Spinal cord (tissue), 10 donors: ENCODE data around the gene MARCHF2. TPM values are rescaled to one million over a fixed set of nuclear protein-coding genes. Genes with fewer than 3 reads are reported as not detected.
A peak's percentile ranks its signal among the peaks of the same experiment; 100 is the strongest.

Experiments
- DNase-seq, 6 donors: peaks; one replicate each; pipeline versions ENCODE4 v3.0.0 to v3.0.0-alpha.2; 2013 to 2015; ENCODE audit warnings: low spot score in 6 of 6, low read depth in 4 of 6
- H3K27ac ChIP-seq: one replicate; pipeline ENCODE4 v1.5.1; 2013; ENCODE audit warnings: low read depth, low read length, control low read depth
- H3K27me3 ChIP-seq: one replicate; pipeline ENCODE4 v1.6.1; 2013; ENCODE audit warnings: low read length; ENCODE audit not compliant: control insufficient read depth, insufficient read depth
- H3K36me3 ChIP-seq: one replicate; pipeline ENCODE4 v1.6.1; 2013; ENCODE audit warnings: low read length; ENCODE audit not compliant: control insufficient read depth, insufficient read depth
- H3K4me1 ChIP-seq: one replicate; pipeline ENCODE4 v1.6.1; 2013; ENCODE audit warnings: low read length; ENCODE audit not compliant: control insufficient read depth, insufficient read depth
- H3K4me3 ChIP-seq: one replicate; pipeline ENCODE4 v1.5.1; 2013; ENCODE audit warnings: low read depth, low read length, control low read depth
- H3K9me3 ChIP-seq: one replicate; pipeline ENCODE4 v1.6.1; 2013; ENCODE audit warnings: low read length; ENCODE audit not compliant: control insufficient read depth, insufficient read depth
- WGBS: methylation state at CpG from one replicate; pipeline ENCODE4 v1.1.5; 2013; ENCODE audit warnings: missing lambda C conversion rate; ENCODE audit not compliant: insufficient coverage; 5-methylcytosine and 5-hydroxymethylcytosine counted together
- polyA plus RNA-seq, 2 donors: library from polyadenylated mRNA; unstranded; fragments of 120-200 nt; gene quantifications; one replicate each; pipeline ENCODE4 v1.2.1, GENCODE V29; 2013; ENCODE audit not compliant: insufficient read length in 2 of 2
- total RNA-seq, 2 donors: library from RNA; depleted of rRNA in 1 of 2; stranded (reverse); fragments of 120-200 nt in 1 of 2; fragments of >200 nt in 1 of 2; gene quantifications; one replicate each; pipeline versions ENCODE4 v1.2.3 to v1.2.4, GENCODE V29; 2013 to 2014
- donor health status: healthy.

Gene MARCHF2
- total and polyA plus RNA-seq, 4 donors, result 44.1 to 61.7 (median 57.5) TPM

GRCh38 chr19:8457827-8458226 lies 44.7 kb downstream of the MARCHF2 start:
- WGBS, result no CpG with 5 or more reads among the region's 1 CpG
- no peak overlapping the region for H3K27ac ChIP-seq

GRCh38 chr19:8458380-8458779 lies 45.3 kb downstream of the MARCHF2 start:
- H3K4me1 ChIP-seq, result peaks cover 13% of the 10 kb centered on the region
- WGBS, result 85% methylated on average over 3 of the region's 5 CpGs
- H3K27ac ChIP-seq, result no peak overlapping the region
- H3K9me3 ChIP-seq, result no peaks in the 10 kb centered on the region
- DNase-seq, result no peak
- no peak overlapping the region for H3K4me3 ChIP-seq
- no peaks in the 10 kb centered on the region for H3K27me3 ChIP-seq
- H3K36me3 ChIP-seq, result peaks cover 9% of the 10 kb centered on the region

More at GRCh38 chr19:8457827-8458226, 44.7 kb downstream of the MARCHF2 start:
- no peak overlapping the region for H3K4me3 ChIP-seq
- no peaks in the 10 kb centered on the region for H3K27me3 ChIP-seq
- H3K4me1 ChIP-seq, result peaks cover 13% of the 10 kb centered on the region
- peaks cover 13% of the 10 kb centered on the region for H3K36me3 ChIP-seq
- no peak for DNase-seq
- H3K9me3 ChIP-seq, result no peaks in the 10 kb centered on the region

GRCh38 chr19:8459095-8459494 lies 46.0 kb downstream of the MARCHF2 start:
- H3K9me3 ChIP-seq, result no peaks in the 10 kb centered on the region
- no peak overlapping the region for H3K4me3 ChIP-seq
- 68% methylated on average over 5 of the region's 7 CpGs for WGBS
- H3K27me3 ChIP-seq, result no peaks in the 10 kb centered on the region
- H3K36me3 ChIP-seq, result peaks cover 16% of the 10 kb centered on the region
- H3K4me1 ChIP-seq, result peaks cover 13% of the 10 kb centered on the region
- DNase-seq, result no peak
- H3K27ac ChIP-seq, result no peak overlapping the region

GRCh38 chr19:8459520-8460270 lies 46.6 kb downstream of the MARCHF2 start:
- 33% methylated on average over 1 of the region's 6 CpGs for WGBS
- DNase-seq, result no peak
- H3K27ac ChIP-seq, result no peak overlapping the region
- H3K27me3 ChIP-seq, result no peaks in the 10 kb centered on the region
- peaks cover 22% of the 10 kb centered on the region for H3K36me3 ChIP-seq
- H3K4me3 ChIP-seq, result no peak overlapping the region
- no peaks in the 10 kb centered on the region for H3K9me3 ChIP-seq
- H3K4me1 ChIP-seq, result peaks cover 13% of the 10 kb centered on the region

- H3K4me3 ChIP-seq, result no peak overlapping the region
- no peaks in the 10 kb centered on the region for H3K27me3 ChIP-seq
- no peak overlapping the region for H3K27ac ChIP-seq
- WGBS, result 71% methylated on average over 3 of the region's 7 CpGs
- DNase-seq, result no peak
- peaks cover 13% of the 10 kb centered on the region for H3K4me1 ChIP-seq
- H3K9me3 ChIP-seq, result no peaks in the 10 kb centered on the region
- peaks cover 28% of the 10 kb centered on the region for H3K36me3 ChIP-seq
Observed at GRCh38 chr19:8460516-8461298, 47.6 kb downstream of the MARCHF2 start.

GRCh38 chr19:8461376-8461775 lies 48.3 kb downstream of the MARCHF2 start:
- no peak overlapping the region for H3K4me3 ChIP-seq
- H3K27ac ChIP-seq, result no peak overlapping the region
- no peak for DNase-seq
- H3K4me1 ChIP-seq, result peaks cover 13% of the 10 kb centered on the region
- no peaks in the 10 kb centered on the region for H3K27me3 ChIP-seq
- no CpG with 5 or more reads among the region's 4 CpGs for WGBS
- no peaks in the 10 kb centered on the region for H3K9me3 ChIP-seq
- H3K36me3 ChIP-seq, result peaks cover 26% of the 10 kb centered on the region

- WGBS, result 85% methylated on average over 11 of the region's 14 CpGs
- no peak overlapping the region for H3K4me3 ChIP-seq
- DNase-seq, result no peak
Observed at GRCh38 chr19:8461891-8462290, 48.8 kb downstream of the MARCHF2 start.

GRCh38 chr19:8462571-8462970 lies 49.5 kb downstream of the MARCHF2 start:
- WGBS, result 71% methylated on average over 3 of the region's 5 CpGs
- Histone ChIP-seq H3K27ac (no peak overlapping the region), H3K9me3 (no peaks in the 10 kb centered on the region), H3K4me3 (no peak overlapping the region), H3K4me1 (peaks cover 13% of the 10 kb centered on the region), H3K27me3 (no peaks in the 10 kb centered on the region), H3K36me3 (peaks cover 29% of the 10 kb centered on the region)
- DNase-seq, result peak in 1 of 6 donors; percentile 63

More at GRCh38 chr19:8461891-8462290, 48.8 kb downstream of the MARCHF2 start:
- H3K9me3 ChIP-seq, result no peaks in the 10 kb centered on the region
- H3K27ac ChIP-seq, result no peak overlapping the region
- H3K27me3 ChIP-seq, result no peaks in the 10 kb centered on the region
- peaks cover 27% of the 10 kb centered on the region for H3K36me3 ChIP-seq
- peaks cover 13% of the 10 kb centered on the region for H3K4me1 ChIP-seq

GRCh38 chr19:8463365-8463764 lies 50.3 kb downstream of the MARCHF2 start:
- peaks cover 34% of the 10 kb centered on the region for H3K36me3 ChIP-seq
- H3K9me3 ChIP-seq, result no peaks in the 10 kb centered on the region
- H3K27me3 ChIP-seq, result no peaks in the 10 kb centered on the region
- 96% methylated on average over 8 of the region's 8 CpGs for WGBS
- H3K4me3 ChIP-seq, result no peak overlapping the region
- H3K4me1 ChIP-seq, result peaks cover 12% of the 10 kb centered on the region
- H3K27ac ChIP-seq, result no peak overlapping the region
- DNase-seq, result no peak
